Prostate gland (tissue), 2 donors: Measurements from ENCODE around the gene SLC7A10.

Experiments
- CTCF ChIP-seq, 4 experiments: fragments of 200-600 bp in 2 of 4; fragments of 450-650 bp in 2 of 4; sonication (generic) in 2 of 4; IDR thresholded peaks; 1 replicate in 3 of 4; 2 replicates in 1 of 4; pipeline ENCODE4 v1.5.1; 2016 to 2019; ENCODE audit warnings: antibody characterized with exemption in 4 of 4, mild to moderate bottlenecking in 2 of 4, moderate library complexity in 2 of 4
- POLR2AphosphoS5 ChIP-seq: sonication (generic); formaldehyde crosslinking; IDR thresholded peaks from one replicate; pipeline ENCODE4 v1.6.1; 2017; ENCODE audit warnings: antibody characterized with exemption

GRCh38 chr19:33226550-33227241 is 1.0 kb upstream of the SLC7A10 start:
- TF ChIP-seq CTCF (IDR thresholded peaks at IDR 0.05) (no peak), POLR2AphosphoS5 (no peak)
